CD4-positive, alpha-beta T cell treated with Interleukin-17A for 4 hours (primary cell): ENCODE data around the gene TJAP1.
A peak's percentile ranks its signal among the peaks of the same experiment; 100 is the strongest.
"Not testable (repeated sequence)": the region's sequence is repeated elsewhere in the genome, so short reads cannot be mapped to it uniquely, and the experiment has no call there.

Source experiments
- DNase-seq: peaks from one replicate; pipeline ENCODE4 v3.0.0-alpha.2; 2020; ENCODE audit warnings: mixed read lengths

TJAP1 gene

GRCh38 chr6:43453831-43454230 is 23.5 kb upstream of the TJAP1 start:
- DNase-seq = no peak

GRCh38 chr6:43454290-43454695 is 23.1 kb upstream of the TJAP1 start:
- peak; percentile 77 for DNase-seq

GRCh38 chr6:43454696-43455530 is 22.5 kb upstream of the TJAP1 start:
- peak; percentile 56 for DNase-seq

DNA sequence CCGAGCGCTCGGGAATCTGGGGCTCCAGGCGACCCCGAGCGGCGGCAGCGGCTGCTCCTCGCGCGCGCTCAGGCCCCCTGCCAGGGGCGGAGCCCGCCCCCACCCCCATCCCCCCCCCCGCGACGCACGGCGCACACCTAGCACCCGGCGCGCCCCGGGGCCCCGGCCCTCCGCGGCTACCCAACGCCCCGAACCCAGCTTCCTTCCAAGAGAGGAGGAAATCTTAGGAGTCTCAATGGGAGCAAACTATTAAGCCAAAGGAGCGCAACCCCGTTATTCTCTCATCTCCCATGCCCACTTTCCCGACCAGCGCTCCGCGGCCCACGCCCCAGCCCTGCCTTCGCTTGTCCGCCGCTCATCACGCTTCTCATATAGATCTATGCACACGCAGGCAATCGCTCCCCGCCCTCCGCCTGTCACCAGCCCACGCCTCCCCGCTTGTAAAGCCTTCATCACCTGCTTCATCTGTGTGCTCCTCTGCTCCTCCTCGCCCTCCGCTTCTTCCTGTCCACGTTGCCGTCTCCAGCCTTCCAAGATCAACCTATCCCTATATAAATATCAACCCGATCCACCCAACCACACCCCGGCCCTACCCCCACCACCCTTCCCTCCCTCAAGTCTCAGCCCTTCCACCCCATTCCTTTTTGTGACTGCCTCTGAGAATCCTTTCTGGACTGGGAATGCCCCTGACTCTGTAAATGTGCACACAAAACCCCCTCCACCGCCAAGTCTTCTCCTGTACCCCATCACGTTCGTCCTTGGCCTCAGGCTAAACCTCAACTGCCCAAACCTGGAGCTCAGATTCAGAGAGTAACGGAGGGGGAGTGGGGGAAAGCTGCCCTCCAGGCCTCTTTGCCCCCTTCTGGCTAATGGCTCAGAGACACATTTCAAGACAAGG is 21.6 kb upstream of the TJAP1 start, which contains the start of gene DLK2:
TSS of gene DLK2 (minus strand) at position 18 of the 898 bp plus-strand sequence. CDS start 723 bp downstream, outside the sequence.
- peak; percentile 76 for DNase-seq

DNA sequence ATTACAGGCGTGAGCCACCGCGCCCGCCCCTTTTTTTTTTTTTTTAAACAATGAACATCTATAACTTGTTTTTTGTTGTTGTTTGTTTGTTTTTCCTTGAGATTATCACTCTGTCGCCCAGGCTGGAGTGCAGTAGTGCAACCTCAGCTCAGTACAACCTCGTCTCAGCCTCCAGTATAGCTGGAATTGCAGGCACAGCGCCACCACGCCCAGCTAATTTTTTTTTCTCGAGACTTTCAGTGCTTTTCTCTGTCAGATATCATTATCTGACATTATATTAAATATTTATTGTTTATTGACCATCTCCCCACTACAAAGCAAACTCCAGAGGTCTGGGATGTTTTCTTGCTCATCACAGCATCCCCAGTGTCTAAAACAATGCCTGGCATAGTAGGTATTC is 19.7 kb upstream of the TJAP1 start:
- DNase-seq = no peak

GRCh38 chr6:43458154-43458553 is 19.2 kb upstream of the TJAP1 start:
- DNase-seq = not testable (repeated sequence)

- no peak for DNase-seq
Observed at GRCh38 chr6:43459535-43459934, 17.8 kb upstream of the TJAP1 start.

DNA sequence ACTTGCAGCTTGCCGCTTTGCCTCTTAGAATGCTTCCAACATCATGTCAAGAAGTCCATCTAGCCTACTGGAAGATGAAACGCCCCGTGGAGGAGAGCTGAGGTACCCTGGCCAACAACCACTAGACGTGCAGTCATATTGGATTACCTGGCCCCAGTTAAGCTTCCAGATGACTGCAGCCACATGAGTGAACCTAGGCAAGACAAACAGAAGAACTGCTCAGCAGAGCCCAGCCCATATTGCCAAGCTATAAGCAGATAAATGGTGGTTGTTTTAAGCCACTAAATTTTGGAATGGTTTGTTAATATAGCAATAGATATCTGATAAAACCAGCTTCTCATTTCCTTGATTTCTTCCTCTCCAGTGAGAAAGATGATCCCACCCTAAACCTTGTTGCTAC is 17.3 kb upstream of the TJAP1 start:
- DNase-seq = no peak

DNA sequence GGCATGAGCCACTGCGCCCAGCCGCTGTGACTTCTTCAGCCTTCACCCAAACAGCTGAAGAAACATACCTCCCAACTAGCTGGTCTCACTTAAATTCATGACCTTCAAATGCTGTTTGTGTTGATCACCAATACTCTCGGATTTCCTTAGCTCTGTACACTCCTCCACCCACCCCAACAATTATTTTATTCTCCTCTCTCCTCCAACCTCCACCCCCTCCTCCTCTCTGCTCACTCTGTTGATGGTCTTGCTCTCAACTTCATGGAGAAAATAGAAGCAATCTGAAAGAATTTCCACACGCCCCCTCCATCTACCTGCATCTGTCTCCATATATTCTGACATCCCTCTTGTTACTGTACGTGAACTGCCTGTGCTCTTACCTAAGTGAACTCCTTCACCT is 15.4 kb upstream of the TJAP1 start:
- DNase-seq = no peak

DNA sequence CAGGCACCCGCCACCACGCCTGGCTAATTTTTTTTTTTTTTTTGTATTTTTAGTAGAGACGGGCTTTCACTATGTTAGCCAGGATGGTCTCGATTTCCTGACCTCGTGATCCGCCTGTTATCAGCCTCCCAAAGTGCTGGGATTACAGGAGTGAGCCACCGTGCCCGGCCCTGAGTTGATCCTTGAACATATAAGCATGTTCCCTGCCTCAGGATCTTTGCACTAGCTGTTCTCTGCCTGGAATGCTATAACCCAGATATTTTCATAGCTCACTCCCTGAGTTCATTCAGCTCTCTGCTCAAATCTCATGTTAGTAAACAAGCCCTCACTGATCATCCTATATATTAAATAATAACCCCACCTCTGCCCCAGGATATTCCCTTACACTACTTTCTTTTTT is 13.0 kb upstream of the TJAP1 start:
- DNase-seq = no peak

- DNase-seq = no peak
Observed at GRCh38 chr6:43465948-43466347, 11.4 kb upstream of the TJAP1 start.

DNA sequence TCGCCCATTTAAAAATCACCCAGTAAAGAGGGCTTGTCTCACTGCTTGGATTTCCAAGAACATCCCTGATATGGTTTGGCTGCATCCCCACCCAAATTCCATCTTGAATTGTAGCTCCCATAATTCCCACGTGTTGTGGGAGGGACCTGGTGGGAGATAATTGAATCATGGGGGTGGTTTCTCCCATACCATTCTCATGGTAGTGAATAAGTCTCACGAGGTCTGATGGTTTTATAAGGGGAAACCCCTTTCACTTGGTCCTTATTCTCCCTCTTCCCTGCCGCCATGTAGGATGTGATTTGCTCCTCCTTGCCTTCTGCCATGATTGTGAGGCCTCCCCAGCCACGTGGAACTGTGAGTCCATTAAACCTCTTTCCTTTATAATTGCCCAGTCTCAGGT is 10.1 kb upstream of the TJAP1 start:
- not testable (repeated sequence) for DNase-seq

- DNase-seq = no peak
Observed at GRCh38 chr6:43467752-43468151, 9.6 kb upstream of the TJAP1 start.

DNA sequence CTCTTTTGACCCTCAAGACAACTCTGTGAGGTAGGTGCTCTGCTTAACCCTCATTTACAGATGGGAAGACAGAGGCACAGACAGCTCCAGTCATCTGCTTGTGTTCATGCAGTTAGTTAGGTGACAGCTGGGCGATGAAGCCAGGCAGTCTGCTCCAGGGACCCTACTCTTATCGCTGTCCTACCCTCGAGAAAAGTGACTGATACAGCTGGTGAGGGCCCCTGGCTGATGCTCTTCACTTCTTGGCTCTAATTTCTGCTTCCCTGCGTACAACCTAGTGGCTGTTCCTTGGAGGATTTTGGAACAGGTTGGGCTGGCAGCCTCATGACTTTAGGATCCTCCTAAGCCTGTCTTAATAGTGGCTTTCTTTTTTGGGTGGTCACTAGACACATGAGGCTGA is 9.1 kb upstream of the TJAP1 start:
- no peak for DNase-seq

GRCh38 chr6:43468748-43469681 is 8.4 kb upstream of the TJAP1 start:
- no peak for DNase-seq

DNA sequence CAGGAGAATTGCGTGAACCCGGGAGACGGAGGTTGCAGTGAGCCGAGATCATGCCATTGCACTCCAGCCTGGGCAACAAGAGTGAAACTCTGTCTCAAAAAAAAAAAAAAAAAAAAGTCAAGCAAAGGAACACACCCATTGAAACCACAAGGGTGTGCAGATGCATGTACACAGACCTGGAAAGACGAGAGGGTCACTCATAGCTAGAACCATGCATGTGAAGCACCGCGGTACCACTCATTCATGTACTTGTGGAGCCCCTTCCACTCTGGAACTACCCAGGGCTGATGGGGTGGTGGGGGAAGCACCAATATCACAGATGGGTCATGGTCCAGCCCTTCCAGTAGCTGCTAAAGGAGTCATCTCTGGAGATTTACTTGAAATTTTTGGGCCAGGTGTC is 7.4 kb upstream of the TJAP1 start:
- DNase-seq = no peak

GRCh38 chr6:43471399-43471798 is 6.0 kb upstream of the TJAP1 start:
- DNase-seq = no peak

GRCh38 chr6:43472515-43472914 is 4.9 kb upstream of the TJAP1 start:
- DNase-seq = no peak

DNA sequence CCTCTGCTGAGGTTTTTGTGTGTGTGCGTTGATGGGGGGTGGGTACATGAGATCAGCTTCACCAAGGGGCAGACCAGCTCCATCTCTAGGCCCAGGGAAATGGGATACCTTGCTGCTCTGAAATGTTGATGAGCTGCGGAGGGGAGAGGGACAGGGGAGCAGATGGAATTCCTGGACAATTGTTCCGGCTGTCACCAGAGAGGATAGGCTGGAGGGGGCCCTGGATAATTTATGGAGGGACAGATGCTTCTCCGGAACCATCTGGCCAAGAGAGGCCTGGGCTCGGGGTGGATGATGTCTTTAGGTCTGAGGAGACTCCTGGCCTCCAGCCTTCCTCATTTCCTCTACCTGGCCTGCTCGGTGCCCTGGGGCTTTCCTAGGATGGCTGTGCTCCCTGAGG is 1.9 kb upstream of the TJAP1 start:
- DNase-seq = no peak

GRCh38 chr6:43476746-43477145 is 624 bp upstream of the TJAP1 start:
- DNase-seq = no peak

DNA sequence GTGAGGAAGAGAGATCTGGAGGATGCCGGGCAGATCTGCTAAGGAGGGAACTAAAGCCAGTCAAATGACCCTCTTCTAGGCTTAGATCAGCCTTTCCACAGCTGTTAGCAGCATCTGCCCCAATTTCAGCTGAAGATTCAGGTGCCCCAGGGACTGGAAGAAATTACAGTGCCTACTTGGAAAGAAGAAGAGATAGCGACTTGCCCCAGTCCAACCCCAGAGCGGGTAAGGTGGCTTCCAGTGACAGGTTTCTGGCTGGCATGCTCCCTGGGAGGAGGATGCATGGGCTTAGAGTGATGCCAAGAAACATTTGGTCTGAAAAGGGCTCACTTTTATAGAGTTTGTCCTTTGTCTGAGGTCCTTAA is 620 bp downstream of the TJAP1 start:
- no peak for DNase-seq

DNA sequence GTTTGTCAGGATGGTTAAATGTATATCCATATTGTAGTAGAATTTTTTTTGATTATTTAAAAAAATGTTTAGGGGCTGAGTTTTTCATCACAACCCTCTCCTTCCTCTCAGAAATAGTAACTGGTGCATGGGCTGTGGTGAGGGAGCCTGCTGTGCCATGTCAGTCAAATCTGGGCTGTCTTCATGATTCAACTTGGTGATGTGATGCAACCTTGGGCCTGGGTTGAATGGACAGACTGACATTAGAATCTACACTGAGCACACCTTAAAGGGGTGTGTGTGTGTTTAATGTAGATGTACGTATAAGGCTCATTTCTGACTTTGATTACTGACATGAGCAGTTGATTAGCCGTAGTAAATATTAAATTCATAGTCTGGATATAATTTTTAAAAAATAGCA is 3.7 kb downstream of the TJAP1 start:
- DNase-seq = no peak
